ENCODE results near the gene ZXDC.

Gene ZXDC

DNA sequence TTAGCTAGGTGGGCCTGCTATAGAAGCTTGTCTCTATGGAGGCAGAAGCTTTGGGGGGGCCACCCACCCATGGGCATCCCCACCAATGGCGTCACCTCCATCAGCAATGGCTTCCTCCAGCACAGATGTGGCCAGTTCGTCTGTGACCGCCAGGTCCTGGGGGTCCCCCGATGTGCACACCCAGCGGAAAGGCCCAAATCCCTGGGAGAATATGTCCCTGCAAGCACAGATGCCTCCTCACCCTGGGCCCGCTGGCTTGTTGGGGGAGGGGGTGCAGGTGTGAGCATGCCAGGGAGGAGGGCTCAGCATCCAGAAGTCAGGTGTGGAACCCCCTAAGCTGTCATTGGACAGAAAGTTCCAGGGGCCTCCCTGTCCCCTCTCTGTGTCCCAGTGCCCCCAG, 22.3 kb upstream of the ZXDC start:
- Histone ChIP-seq H3K4me1 (ENCODE audit: control insufficient read depth, insufficient read depth, low read length) (no peaks in the 10 kb centered on the region), H3K27ac (ENCODE audit: low read length) (no peak overlapping the region)

DNA sequence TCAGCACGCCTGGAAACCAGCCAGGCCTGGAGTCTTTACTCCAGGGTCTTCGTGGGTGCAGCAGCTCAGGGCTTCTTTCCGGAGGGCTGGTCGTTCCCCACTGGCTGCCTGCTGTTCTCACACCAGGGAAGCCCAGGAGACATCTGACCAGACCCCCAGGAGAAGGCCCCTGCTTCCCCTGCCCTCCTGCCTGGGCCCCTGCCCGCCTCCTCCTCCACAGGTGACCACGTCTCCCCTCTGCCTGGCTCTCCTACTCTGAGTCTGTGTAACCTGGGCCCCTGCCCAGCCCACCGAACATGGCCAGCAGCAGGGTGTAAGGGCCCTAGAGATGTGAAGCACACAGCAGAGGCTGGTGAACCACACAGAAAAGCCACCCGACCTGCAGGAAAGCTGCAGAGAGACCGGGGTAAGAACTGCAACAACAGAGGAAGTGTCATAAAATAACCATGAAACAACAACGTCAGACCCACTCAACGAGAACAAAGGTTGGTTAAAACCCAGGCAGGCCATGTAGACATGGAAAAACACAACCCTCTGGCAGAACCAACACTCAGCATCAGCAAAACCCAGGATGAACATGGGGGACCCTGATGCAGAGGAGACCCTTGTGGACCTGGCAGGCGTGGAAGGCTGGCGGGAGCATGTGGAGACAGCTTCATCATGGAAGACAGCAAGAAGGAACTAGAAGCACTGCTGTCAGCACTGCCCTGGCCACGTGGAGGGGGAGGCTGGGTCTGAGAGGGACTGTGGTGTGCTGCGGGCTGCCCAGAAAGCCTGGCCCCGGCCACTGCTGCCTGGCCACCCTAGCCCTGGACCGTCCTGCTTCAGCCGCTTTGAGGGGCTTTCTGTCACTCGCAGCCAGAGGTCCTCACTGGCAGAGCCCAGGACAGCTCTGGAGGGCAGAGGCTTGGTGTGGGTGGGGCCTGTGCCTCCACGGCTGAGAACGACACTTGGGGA, 21.5 kb upstream of the ZXDC start:
- H3K9ac ChIP-seq (ENCODE audit: low read length in 2 of 2): no peak overlapping the region
- H3K36me3 ChIP-seq (ENCODE audit: control insufficient read depth in 2 of 2, insufficient read depth in 2 of 2, low read length in 2 of 2): no peaks in the 10 kb centered on the region
- no peak overlapping the region for H3K4me3 ChIP-seq (ENCODE audit: low read length in 2 of 2)
- H3K4me1 ChIP-seq (ENCODE audit: control insufficient read depth, insufficient read depth, low read length): no peaks in the 10 kb centered on the region
- H3K27ac ChIP-seq (ENCODE audit: low read length): no peak overlapping the region
- H3K9me3 ChIP-seq (ENCODE audit: control insufficient read depth in 2 of 2, low read length in 2 of 2): no peaks in the 10 kb centered on the region
- H3K27me3 ChIP-seq (ENCODE audit: control insufficient read depth in 1 of 2, insufficient read depth in 2 of 2, low read length in 2 of 2): no peaks in the 10 kb centered on the region

More for the DNA sequence above, 22.3 kb upstream of the ZXDC start:
- no peaks in the 10 kb centered on the region for H3K27me3 ChIP-seq (ENCODE audit: control insufficient read depth in 1 of 2, insufficient read depth in 2 of 2, low read length in 2 of 2)
- H3K4me3 ChIP-seq (ENCODE audit: low read length in 2 of 2): no peak overlapping the region
- H3K9me3 ChIP-seq (ENCODE audit: control insufficient read depth in 2 of 2, low read length in 2 of 2): peaks cover 0 to 3% of the 10 kb centered on the region in 2 donors
- no peak overlapping the region for H3K9ac ChIP-seq (ENCODE audit: low read length in 2 of 2)
- no peaks in the 10 kb centered on the region for H3K36me3 ChIP-seq (ENCODE audit: control insufficient read depth in 2 of 2, insufficient read depth in 2 of 2, low read length in 2 of 2)

DNA sequence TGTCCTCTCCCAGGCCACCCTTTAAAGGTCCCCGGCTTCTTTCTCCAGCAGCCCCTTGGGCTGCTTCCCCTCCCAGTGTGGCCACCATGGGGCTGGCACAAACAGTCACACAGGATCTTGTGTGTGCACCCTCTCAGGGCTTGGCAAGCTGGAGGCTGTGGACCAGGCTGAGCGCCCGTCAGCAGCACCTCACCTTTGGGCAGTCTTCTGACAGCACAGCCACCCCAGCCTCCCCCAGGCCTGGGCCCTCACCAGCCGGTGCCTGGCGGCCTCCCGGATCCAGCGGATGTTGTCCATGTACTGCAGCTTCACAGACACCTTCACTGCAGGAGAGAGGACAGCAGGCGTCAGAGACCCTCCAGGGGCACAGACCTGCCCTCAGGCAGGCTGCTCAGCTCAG, 20.1 kb upstream of the ZXDC start:
- Histone ChIP-seq H3K9me3 (ENCODE audit: control insufficient read depth in 2 of 2, low read length in 2 of 2) (no peaks in the 10 kb centered on the region), H3K27me3 (ENCODE audit: control insufficient read depth in 1 of 2, insufficient read depth in 2 of 2, low read length in 2 of 2) (no peaks in the 10 kb centered on the region), H3K9ac (ENCODE audit: low read length in 2 of 2) (no peak overlapping the region), H3K4me1 (ENCODE audit: control insufficient read depth, insufficient read depth, low read length) (no peaks in the 10 kb centered on the region), H3K36me3 (ENCODE audit: control insufficient read depth in 2 of 2, insufficient read depth in 2 of 2, low read length in 2 of 2) (no peaks in the 10 kb centered on the region), H3K4me3 (ENCODE audit: low read length in 2 of 2) (no peak overlapping the region), H3K27ac (ENCODE audit: low read length) (no peak overlapping the region)

DNA sequence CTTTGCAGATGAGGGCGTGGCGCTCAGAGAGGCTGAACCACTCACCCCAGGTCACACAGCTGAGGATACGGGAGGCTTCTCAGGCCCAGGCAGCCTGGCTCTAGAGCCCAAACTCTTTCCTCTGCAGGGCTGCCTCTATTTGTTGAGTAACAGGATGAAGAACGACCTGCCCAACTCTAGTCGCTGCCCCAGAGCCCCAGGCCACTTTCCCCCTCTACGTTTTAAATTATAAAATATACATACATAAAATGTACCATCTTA, 19.2 kb upstream of the ZXDC start:
- Histone ChIP-seq H3K9me3 (ENCODE audit: control insufficient read depth in 2 of 2, low read length in 2 of 2) (no peaks in the 10 kb centered on the region), H3K9ac (ENCODE audit: low read length in 2 of 2) (no peak overlapping the region), H3K27me3 (ENCODE audit: control insufficient read depth in 1 of 2, insufficient read depth in 2 of 2, low read length in 2 of 2) (no peaks in the 10 kb centered on the region), H3K27ac (ENCODE audit: low read length) (no peak overlapping the region), H3K36me3 (ENCODE audit: control insufficient read depth in 2 of 2, insufficient read depth in 2 of 2, low read length in 2 of 2) (no peaks in the 10 kb centered on the region), H3K4me3 (ENCODE audit: low read length in 2 of 2) (no peak overlapping the region), H3K4me1 (ENCODE audit: control insufficient read depth, insufficient read depth, low read length) (no peaks in the 10 kb centered on the region)

DNA sequence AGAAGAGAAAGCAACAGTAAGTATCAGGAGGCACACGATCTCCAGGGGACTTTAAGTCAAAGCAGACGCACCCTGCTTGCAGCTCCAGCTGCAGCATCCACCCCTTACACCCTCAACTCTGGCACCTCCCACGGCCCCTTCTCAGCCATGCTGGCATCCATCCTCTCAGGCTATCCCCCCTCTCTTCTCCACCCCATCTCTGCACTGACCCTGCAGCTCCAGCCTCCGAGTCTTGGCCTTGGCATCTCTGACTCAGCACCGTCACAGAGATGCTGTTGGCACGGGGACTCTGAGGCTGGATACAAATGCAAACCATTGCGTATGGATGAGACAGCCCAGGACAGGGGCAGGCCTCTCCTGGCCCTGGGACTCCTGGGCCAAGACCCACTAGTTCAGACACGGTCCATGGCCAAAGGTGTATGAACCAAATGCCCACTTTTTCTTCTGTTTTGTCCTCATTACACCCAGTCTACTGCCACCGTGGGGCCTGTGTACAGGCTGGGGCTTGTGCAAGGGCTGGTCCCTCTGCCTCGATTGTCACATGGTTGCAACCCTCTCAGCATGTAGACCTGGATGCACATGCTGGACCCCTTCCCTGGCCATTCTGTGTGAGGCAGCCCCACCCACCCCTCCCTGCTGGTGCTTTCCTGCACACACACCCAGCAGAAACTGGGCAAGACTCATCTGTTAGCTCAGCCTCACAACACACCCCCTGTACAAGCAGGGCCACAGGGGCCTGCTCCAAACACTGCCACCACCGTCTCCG, 18.7 kb upstream of the ZXDC start:
- no peak overlapping the region for H3K9ac ChIP-seq (ENCODE audit: low read length in 2 of 2)
- H3K36me3 ChIP-seq (ENCODE audit: control insufficient read depth in 2 of 2, insufficient read depth in 2 of 2, low read length in 2 of 2): no peaks in the 10 kb centered on the region
- H3K27ac ChIP-seq (ENCODE audit: low read length): no peak overlapping the region
- H3K4me3 ChIP-seq (ENCODE audit: low read length in 2 of 2): no peak overlapping the region
- H3K27me3 ChIP-seq (ENCODE audit: control insufficient read depth in 1 of 2, insufficient read depth in 2 of 2, low read length in 2 of 2): no peaks in the 10 kb centered on the region
- H3K4me1 ChIP-seq (ENCODE audit: control insufficient read depth, insufficient read depth, low read length): no peaks in the 10 kb centered on the region
- H3K9me3 ChIP-seq (ENCODE audit: control insufficient read depth in 2 of 2, low read length in 2 of 2): no peaks in the 10 kb centered on the region

DNA sequence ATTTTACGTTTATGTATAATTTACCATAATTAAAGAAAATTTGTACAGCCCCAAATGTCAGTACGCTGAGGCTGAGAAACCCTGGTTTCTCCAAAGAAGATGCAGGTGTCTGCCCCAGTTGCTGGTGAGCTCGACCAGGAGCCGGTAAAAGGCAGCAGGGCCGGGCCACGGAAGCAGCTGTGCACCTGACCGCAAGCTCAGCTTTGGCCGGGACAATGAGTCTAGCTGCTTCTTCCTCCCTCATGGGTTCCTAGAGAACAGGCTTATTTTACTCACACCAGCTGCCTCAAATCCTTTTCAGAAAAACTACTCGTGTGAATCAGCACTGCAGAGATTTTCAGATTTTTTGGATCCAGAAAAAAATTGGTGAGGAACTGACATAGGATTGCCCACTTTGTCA, 18.0 kb upstream of the ZXDC start:
- no peaks in the 10 kb centered on the region for H3K9me3 ChIP-seq (ENCODE audit: control insufficient read depth in 2 of 2, low read length in 2 of 2)
- no peak overlapping the region for H3K27ac ChIP-seq (ENCODE audit: low read length)
- H3K9ac ChIP-seq (ENCODE audit: low read length in 2 of 2): no peak overlapping the region
- H3K4me1 ChIP-seq (ENCODE audit: control insufficient read depth, insufficient read depth, low read length): no peaks in the 10 kb centered on the region
- H3K27me3 ChIP-seq (ENCODE audit: control insufficient read depth in 1 of 2, insufficient read depth in 2 of 2, low read length in 2 of 2): no peaks in the 10 kb centered on the region
- no peak overlapping the region for H3K4me3 ChIP-seq (ENCODE audit: low read length in 2 of 2)
- no peaks in the 10 kb centered on the region for H3K36me3 ChIP-seq (ENCODE audit: control insufficient read depth in 2 of 2, insufficient read depth in 2 of 2, low read length in 2 of 2)

DNA sequence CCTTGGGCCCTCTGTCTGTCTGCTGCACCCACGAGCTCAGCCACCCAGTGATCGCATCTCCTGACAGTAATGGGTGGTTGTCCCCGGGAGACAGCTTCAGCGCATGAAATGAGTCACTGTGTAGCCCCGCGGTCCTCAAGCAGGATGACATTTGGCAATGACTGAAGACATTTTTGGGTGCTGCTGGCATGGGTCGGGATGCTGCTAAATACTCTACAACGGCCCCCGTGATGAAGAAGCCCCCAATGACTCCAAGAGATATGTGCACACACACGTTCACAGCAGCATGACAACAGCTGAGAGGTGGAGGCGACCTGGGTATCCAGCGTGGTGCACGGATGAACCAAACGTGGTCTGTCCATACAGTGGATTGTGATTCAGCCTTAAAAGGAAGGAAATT, 17.4 kb upstream of the ZXDC start:
- no peaks in the 10 kb centered on the region for H3K9me3 ChIP-seq (ENCODE audit: control insufficient read depth in 2 of 2, low read length in 2 of 2)
- no peak overlapping the region for H3K9ac ChIP-seq (ENCODE audit: low read length in 2 of 2)
- H3K36me3 ChIP-seq (ENCODE audit: control insufficient read depth in 2 of 2, insufficient read depth in 2 of 2, low read length in 2 of 2): no peaks in the 10 kb centered on the region
- no peak overlapping the region for H3K27ac ChIP-seq (ENCODE audit: low read length)
- no peaks in the 10 kb centered on the region for H3K4me1 ChIP-seq (ENCODE audit: control insufficient read depth, insufficient read depth, low read length)
- no peak overlapping the region for H3K4me3 ChIP-seq (ENCODE audit: low read length in 2 of 2)
- H3K27me3 ChIP-seq (ENCODE audit: control insufficient read depth in 1 of 2, insufficient read depth in 2 of 2, low read length in 2 of 2): no peaks in the 10 kb centered on the region

DNA sequence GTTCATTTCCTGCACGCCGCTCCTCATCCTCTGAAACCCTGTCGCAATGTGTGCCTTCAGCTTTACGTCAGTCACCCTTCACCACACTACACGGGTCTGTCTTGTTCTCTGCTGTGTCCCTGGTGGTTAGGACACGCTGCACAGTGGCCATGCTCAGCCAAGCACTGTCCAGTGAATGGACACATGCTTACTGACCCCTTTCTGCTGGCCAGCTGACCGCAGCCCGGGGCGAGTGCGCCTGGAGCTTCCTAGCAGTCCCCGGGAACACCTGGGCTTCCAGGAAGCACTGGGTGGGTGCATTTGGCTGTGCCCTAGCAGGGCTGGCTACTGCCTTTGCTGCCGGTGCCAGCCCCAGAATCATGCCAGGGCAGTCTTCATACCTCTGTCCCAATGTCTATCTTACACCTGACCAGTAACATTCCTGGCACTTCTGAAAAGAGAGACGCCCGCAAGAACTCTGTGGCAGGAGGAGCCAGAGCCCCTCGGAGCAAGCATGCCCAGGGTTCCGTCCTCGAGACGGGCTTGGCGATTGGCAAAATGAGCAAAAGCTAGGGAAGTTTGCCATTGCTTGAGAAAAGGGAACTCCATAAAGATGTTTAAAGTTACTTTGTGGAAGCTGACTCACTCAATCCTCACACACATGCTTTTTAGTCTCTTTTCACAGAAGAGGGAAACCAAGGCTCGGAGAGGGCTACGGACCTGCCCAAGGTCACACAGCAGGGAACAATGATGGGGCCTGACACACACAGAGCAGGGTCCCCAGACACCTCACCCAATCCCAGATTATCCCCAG, 15.7 kb upstream of the ZXDC start:
- H3K27me3 ChIP-seq (ENCODE audit: control insufficient read depth in 1 of 2, insufficient read depth in 2 of 2, low read length in 2 of 2): no peaks in the 10 kb centered on the region
- H3K36me3 ChIP-seq (ENCODE audit: control insufficient read depth in 2 of 2, insufficient read depth in 2 of 2, low read length in 2 of 2): no peaks in the 10 kb centered on the region
- H3K9ac ChIP-seq (ENCODE audit: low read length in 2 of 2): no peak overlapping the region
- H3K4me1 ChIP-seq (ENCODE audit: control insufficient read depth, insufficient read depth, low read length): no peaks in the 10 kb centered on the region
- no peak overlapping the region for H3K4me3 ChIP-seq (ENCODE audit: low read length in 2 of 2)
- no peak overlapping the region for H3K27ac ChIP-seq (ENCODE audit: low read length)
- H3K9me3 ChIP-seq (ENCODE audit: control insufficient read depth in 2 of 2, low read length in 2 of 2): no peaks in the 10 kb centered on the region

DNA sequence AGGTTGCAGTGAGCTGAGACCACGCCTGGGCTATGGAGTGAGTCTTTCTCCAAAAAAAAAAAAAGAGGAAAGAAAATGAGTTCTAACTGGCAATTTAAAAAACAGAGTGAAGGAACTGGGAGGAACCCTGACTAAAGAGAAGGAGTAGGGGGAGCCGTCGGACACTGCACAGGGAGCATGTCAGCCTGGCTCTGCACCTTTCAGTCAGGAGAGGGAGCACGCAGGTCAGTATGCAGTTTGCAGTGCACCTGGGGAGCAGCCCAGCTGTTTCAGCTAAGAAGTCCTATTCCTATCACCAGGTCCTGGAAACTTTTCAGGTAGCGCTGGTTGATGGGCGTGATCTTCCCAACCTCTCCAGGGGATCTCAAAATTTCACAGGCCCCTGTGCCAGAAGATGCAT, 14.9 kb upstream of the ZXDC start:
- Histone ChIP-seq H3K27ac (ENCODE audit: low read length) (no peak overlapping the region), H3K9me3 (ENCODE audit: control insufficient read depth in 2 of 2, low read length in 2 of 2) (no peaks in the 10 kb centered on the region), H3K4me3 (ENCODE audit: low read length in 2 of 2) (no peak overlapping the region), H3K4me1 (ENCODE audit: control insufficient read depth, insufficient read depth, low read length) (no peaks in the 10 kb centered on the region), H3K36me3 (ENCODE audit: control insufficient read depth in 2 of 2, insufficient read depth in 2 of 2, low read length in 2 of 2) (no peaks in the 10 kb centered on the region), H3K27me3 (ENCODE audit: control insufficient read depth in 1 of 2, insufficient read depth in 2 of 2, low read length in 2 of 2) (no peaks in the 10 kb centered on the region), H3K9ac (ENCODE audit: low read length in 2 of 2) (no peak overlapping the region)

DNA sequence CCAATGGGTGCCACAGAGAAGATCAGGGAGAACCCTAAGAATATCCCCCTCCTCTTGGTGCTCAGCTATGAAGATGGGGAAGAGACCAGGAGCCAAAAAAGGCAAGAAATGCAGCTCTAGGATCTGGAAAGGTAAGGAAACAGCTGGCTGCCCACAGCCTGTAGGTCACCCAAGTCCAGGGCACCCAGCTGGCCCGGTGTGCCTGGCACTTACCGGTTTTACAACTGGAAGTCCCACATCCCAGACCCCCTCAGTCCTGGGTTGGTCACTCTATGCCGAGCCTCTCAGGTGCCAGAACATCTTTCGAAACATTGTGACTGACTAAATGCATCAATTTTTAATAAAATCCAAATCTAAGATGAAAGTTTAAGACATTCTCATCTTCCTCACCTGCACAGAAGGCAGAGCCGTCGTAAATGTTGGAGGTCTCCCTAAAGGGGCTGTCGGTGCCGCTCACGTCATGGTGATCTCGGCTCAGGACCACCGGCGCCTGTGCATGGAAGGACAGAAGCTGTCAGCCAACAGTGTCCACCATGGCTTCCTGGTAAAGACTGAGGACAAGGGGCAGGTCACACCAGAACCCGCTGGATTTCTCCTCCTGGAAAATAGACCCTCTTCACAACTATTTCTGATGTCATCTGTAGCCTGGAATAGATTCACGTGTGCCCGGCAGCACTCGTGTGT, 13.3 kb upstream of the ZXDC start:
- Histone ChIP-seq H3K27ac (ENCODE audit: low read length) (no peak overlapping the region), H3K4me1 (ENCODE audit: control insufficient read depth, insufficient read depth, low read length) (no peaks in the 10 kb centered on the region)

More for the DNA sequence above, 13.3 kb upstream of the ZXDC start:
- Histone ChIP-seq H3K4me3 (ENCODE audit: low read length in 2 of 2) (no peak overlapping the region), H3K27me3 (ENCODE audit: control insufficient read depth in 1 of 2, insufficient read depth in 2 of 2, low read length in 2 of 2) (no peaks in the 10 kb centered on the region), H3K9ac (ENCODE audit: low read length in 2 of 2) (no peak overlapping the region), H3K9me3 (ENCODE audit: control insufficient read depth in 2 of 2, low read length in 2 of 2) (no peaks in the 10 kb centered on the region), H3K36me3 (ENCODE audit: control insufficient read depth in 2 of 2, insufficient read depth in 2 of 2, low read length in 2 of 2) (no peaks in the 10 kb centered on the region)

Measured in stomach smooth muscle (tissue), 2 donors.